Cardiac septum (tissue), 1 donor: Measurements from ENCODE around the gene SH3GLB2. TPM values are rescaled to one million over a fixed set of nuclear protein-coding genes. Genes with fewer than 3 reads are reported as not detected.

Experiments
- DNase-seq: peaks from one replicate; pipeline ENCODE4 v3.0.0-alpha.2; 2020; ENCODE audit warnings: low spot score
- intact Hi-C: fragments of 100-400 bp; cut with DNase I; formaldehyde crosslinking; loops from one replicate; pipeline ENCODE4 v1.14.0; 2022
- total RNA-seq: library from RNA; stranded (reverse); fragmentation: NEBNext Ultra II Directional; extraction: Animal tissue kit (Norgen Biotek cat#: 25700); gene quantifications from one replicate; pipeline ENCODE4 v1.2.1, GENCODE V29; 2021
- donor health status: DM: no; HTN: no; CAD: no.

The SH3GLB2 gene
- total RNA-seq, 1 donor from 2014 or later, result 40.6 TPM

DNA sequence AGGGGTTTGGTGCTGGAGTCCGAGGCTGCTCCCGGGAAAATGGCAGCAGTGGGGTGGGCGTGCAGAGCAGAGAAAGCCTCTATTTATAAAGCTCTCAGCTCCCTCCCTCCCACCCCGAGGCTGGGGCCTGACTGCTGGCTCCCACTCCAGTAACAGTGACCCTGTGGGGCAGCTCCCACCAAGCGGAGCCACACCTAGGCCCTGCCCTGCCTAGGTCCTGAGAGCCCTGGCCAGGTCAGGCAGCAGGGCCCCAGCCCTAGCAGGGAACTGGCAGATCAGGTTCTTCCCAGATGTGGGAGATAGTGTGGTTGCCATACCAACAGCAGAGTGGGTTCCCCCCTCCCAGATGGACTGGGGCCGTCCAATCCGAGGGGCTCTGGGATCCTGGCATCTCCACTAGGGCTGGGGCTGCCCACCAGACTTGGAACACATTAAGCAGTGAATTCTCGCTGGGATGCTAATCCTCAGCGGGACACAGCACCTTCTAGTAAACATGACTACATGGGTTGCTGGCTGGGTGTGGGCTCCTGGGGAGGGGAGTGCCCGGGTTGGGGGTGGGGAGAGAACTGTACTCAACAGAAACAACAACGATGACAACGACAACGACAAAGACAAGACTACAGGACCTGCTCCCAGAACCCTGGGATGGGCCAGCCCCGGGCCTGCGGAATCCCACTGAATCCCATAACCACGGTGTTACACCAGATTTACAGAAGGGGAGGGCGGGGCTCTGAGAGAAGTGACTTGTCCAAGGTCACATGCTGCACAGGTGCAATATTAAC, 1.5 kb downstream of the SH3GLB2 start:
- intact Hi-C loops, result no loop called here
- DNase-seq, result no peak

DNA sequence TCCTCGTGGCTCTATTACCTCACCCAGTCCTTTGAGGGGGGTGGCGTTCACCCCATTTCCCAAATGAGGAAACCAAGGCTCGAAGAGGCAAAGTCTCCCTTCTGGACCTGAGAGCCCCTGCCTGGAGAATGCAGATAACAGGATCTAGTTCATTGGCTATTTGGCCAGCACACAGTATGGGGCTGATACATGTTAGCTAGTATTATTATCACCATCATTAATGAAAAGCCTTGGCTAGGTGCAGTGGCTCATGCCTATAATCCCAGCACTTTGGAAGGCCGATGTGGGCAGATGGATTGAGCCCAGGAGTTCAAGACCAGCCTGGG, 4.3 kb downstream of the SH3GLB2 start:
- DNase-seq, result no peak
- intact Hi-C loops, result no loop called here

DNA sequence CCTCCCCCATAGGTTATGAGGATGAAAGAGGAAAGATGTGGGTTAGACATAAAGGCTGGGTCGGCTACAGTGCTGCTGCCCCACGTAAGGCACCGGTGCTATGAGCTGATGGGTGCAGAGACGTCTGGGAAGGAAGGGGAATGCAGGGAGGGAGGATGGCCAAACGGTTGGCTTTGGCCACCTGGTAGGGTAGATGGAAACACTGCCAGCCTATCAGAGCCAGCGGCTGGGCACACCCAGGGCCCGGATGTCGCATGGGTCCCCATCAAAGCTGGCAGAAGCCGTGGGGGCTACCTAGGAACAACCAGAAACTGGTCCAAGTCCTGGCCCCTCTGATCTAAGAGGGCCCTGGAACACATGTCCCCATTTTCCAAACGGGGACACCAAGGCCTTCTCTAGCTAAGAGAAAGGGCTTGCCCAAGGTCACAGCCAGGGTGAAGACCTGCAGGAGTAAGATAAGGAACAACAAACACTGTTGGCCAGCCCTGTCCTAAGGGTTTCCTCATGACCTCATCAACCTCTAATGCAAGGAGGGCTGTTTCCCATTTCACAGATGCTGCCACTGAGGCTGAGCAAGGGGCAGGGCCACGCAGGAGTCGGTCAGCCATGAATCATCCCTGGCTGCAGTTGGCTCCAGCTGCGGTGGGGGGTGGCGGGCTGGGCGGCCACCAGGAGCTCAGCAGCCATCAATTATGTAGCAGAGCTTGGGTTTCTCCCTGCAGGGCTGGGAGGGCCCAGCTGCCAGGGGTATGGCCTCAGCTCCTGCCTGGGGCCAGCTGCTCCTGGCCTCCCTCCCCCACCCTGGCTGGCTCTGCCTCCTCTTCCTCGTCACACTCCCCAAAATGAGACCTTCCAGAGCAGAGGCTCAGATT, 4.9 kb downstream of the SH3GLB2 start:
- no peak for DNase-seq
- intact Hi-C loops, result no loop called here

DNA sequence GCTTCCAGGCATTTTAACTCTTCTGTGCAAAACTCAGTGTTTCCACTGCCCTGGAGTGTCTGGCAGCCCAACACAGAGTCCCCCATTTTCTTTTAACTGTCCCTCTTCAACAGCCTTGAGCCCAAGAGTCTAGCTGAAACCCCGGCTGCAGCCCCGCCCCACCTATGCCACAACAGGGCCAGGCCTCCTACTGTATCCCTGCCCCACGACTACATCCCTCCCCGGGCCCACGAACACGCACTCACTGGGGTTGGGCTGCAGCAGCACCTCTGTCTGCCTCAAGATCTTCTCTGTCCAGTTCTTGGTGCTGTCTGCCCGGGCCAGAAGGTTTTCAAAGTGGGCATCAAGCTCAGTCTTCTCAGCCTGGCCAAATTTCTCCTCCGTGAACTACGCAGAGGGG, 6.1 kb downstream of the SH3GLB2 start:
- intact Hi-C loops, result no loop called here
- DNase-seq, result no peak

DNA sequence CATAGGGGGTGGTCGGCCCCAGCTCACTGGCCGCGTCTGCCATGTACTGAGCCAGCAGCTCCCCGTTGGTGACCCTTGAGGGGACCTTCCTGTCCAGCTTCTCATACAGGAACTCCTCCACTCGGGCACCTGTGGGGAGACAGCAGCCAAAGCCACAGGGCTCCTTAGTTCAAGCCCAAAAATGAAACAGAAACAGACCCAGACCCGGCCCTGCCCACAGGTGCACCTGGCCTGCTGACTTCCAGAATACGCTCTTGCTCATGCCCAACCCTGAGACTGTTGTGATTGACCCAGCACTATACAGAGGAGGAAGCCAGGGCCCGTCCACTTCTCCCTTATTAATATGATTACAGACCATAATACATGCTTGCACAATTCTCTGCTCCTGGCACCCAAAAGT, 7.0 kb downstream of the SH3GLB2 start:
- no peak for DNase-seq
- intact Hi-C loops, result no loop called here

DNA sequence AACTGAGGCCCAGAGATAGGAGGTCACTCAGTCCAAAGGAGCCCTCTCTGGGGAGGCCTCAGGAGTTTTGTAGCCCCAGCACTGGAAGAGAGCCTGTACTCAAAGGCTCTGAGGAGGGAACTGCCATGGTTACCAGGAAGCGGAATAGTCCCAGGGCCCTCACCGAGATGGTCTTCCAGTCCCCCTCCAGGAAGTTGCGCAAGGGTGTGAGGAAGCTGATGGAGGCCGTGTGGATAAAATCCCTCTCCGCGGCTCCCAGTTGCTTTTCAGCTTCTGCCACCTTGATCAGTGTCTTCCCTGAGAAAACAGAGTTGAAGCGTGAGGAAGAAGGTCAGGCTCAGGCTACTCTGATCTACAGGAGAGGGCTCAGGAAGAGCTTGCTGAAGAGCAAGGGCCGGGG, 13.5 kb downstream of the SH3GLB2 start:
- intact Hi-C loops, result no loop called here
- DNase-seq, result no peak

DNA sequence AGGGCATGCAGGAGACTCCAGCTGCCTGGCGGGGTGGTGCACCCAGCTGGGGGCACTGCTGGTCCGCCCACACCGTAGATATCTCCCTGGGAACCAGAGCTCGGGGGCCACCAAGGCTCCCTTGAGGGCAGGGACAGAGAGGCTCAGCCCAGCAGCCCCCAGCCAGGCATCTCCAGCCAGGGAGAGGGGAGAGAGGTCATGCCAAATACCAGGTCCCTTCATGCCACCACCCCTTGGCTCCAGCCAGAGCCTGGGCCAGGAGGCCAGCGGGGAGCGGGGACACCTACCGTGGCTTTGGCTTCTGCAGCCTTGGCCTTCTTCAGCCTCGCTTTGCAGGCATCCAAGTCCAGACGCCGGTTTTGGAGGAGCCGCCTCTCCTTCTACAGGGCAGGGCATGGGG, 14.0 kb downstream of the SH3GLB2 start:
- intact Hi-C loops, result no loop called here
- no peak for DNase-seq

DNA sequence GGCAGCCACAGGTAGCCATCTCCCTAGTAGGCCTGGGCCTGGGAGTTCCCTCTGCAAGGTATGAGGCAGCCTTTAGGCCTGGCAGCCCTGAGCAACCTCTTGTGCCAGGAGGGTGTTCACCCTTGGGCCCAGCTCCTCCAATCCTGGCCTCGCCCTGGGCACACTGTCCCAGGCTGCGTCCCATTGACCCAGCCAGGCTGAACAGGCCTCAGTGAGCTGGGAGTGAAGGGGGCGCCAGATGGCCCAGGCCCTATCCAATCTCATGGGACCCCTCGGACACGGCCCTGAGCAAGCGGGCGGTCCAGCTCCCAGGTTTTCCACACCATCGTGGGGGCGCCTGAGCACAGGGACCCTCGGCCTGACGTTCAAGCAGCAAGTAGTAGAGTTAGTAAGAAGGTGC, 14.5 kb downstream of the SH3GLB2 start:
- DNase-seq, result no peak
- intact Hi-C loops, result no loop called here

DNA sequence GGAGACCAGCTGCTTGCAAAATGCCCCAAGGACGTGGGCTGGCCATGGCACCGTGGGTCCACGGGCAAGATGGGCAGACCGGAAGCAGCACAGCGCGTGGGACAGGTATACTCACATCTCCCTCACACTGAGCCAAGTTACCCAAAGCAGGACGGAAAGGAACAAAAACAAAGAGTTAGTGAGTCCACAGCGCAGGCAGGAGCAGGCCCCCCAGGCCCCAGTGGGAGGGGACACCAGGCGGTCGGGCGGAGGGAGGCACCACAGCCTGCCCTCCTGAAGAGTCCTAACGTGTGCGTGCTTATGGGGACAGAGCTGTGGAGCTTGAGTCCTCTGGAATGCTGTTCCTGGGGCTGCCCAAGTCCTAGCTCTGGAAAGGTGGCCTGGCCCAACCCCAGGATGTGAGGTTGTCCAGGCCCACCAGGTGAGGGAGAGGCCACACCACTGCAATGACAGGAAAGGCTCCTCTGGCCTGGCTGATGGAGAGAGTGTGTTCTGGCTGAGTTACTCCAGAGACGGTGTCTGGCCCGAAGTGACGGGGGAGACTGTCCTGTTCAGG, 15.2 kb downstream of the SH3GLB2 start:
- DNase-seq, result no peak
- intact Hi-C loops, result no loop called here

DNA sequence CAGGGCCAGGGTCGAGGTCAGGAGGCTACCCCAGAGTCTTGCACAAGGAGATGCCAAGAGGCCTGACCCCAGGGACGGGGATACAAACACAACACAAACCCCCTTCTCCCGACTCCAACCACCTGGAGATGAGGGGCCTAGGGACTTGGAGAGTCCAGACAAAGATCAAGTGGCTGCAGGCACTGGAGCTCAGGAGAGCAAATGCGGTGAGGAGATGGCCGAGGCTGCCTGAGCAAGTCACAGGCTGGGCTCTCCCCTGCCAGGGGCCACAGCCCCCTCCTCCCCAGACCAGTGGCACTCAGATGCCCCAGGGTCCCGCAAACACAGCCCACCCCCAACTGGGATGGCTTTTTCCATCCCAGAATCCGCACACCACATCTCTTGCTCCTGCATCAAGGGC, 15.8 kb downstream of the SH3GLB2 start:
- DNase-seq, result no peak
- intact Hi-C loops, result no loop called here

DNA sequence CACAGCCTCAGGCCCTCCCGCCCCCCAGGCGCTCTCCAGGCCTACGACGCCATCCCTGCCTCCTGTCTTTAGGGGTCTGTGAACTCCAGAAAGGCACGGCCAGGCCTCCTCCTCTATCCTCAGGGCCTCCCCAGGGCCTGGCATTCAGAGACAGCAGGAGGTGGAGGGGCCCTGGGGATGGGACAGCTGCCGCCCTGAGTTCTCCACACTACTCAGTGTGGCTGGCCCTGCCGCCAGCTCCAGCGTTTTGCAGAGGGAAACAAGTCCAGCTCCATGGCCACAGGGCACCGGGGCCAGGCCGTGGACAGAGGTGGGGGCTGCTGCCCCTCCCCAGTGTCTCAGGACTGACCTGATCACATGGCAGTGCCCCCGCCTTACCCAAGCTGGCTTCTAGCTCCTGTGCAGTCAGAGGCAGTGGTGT, 16.4 kb downstream of the SH3GLB2 start:
- no peak for DNase-seq
- intact Hi-C loops, result no loop called here

DNA sequence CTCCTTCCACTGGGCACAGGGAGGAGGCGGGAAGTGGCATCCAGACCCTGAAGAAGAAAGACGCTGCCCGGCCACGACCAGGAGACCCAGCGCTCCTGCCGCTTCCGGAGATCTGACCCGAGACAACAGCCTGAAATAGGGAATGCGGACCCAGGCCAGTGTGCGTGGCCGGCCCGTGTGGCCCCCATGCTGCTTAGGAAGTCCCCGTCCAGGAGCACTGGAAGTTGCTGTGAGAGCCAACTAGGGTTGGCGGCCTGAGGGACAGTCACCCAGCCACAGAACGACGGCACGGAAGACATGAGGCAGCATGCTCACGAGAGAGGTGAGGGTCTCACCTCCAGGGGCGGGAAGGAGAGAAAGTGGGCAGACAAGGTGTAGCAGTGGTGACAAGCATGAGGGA, 17.0 kb downstream of the SH3GLB2 start:
- intact Hi-C loops, result no loop called here
- no peak for DNase-seq

DNA sequence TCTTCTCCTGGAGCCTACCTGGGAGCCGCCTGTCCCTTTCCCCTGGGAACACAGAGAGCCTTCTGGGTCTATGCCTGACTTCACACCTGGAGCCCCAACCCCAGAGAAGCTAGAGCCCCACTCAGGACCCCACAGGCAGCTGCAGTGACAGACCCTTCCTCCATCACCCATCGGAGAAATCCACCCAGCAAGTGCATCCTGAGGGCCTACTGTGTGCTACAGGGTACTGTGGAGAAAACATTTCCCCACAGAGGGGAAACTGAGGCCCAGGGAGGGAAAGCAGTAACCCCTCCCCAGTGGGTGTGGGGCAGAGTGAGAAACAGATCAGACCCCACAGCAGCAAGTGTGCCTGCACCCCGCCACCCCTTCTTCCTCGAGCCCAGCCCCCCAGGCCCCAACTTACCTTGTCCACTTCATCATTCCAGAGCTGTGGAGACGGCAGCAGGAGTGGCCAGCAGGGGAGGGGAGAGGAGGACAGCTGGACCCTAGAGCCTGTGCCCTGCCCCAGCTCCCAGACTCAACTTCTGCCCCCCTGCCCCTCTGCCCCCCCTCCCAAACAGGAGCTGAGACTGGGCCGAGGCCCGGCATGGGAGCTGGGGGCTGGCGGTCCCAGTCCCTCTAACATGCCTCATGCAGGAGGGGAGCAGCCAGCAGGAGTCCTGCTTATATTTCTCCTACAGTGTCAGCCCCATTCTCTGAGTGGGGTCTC, 17.7 kb downstream of the SH3GLB2 start:
- intact Hi-C loops, result no loop called here
- no peak for DNase-seq

DNA sequence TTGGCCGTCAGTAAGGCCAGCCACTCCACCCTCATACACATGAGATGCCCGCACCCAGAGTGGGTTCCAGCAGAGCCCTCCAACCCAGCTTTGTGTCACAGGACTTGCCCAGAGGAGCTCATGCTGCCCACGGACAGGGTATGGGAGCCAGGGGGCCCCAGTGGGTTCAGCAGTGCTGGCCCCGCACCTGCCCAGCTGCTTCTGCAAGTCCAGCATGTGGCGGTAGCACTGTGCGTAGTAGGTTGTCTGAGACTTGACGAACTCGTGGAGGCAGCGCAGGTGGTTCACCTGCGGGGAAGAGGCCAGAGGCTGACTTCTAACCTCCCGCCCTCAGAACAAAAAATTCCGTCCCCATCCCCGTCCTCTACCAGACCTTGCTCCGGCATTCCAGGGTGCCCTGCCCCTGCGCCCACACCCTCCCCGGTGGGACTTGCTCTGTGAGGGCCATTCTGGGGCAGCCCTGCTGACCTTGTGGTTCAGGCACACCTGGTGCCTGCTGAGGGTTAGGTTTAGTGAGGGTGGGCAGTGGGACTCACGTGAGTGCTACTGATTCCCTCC, 18.5 kb downstream of the SH3GLB2 start:
- intact Hi-C loops, result loop anchor here (5.0 kb wide), 1 partner anchor 62 kb away; the partner anchor contains the start of genes DOLK and NUP188
- DNase-seq, result no peak

DNA sequence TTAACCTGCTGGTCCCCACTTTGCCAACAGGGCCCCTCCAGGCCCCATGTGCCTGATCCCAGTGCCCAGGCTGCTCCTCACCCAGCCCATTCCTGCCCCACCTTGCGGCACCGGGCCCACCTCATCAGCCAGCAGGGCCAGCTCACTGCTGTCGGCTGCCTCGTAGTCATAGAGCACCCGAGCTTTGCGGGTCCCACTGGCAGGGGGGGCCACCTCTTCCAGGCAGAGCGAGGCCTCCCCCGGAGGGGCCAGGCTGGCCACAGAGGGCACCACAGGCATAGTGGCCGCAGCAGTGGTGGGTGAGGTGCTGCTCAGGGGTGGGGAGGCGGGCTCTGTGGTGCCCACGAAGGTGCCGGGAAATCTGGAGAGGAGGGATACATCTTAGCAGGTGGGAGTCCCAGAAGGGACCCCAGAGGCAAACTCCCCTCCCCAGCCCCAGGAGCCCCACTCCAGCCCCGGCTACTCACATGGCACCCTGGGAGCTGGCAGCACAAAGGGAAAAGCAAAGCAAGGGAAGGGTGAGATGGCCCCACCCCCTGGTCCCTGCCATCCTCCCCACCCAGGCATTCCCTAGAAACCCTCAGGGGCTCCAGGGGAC, 19.0 kb downstream of the SH3GLB2 start:
- intact Hi-C loops, result loop anchor here (5.0 kb wide), 1 partner anchor 62 kb away; the partner anchor contains the start of genes DOLK and NUP188
- no peak for DNase-seq

DNA sequence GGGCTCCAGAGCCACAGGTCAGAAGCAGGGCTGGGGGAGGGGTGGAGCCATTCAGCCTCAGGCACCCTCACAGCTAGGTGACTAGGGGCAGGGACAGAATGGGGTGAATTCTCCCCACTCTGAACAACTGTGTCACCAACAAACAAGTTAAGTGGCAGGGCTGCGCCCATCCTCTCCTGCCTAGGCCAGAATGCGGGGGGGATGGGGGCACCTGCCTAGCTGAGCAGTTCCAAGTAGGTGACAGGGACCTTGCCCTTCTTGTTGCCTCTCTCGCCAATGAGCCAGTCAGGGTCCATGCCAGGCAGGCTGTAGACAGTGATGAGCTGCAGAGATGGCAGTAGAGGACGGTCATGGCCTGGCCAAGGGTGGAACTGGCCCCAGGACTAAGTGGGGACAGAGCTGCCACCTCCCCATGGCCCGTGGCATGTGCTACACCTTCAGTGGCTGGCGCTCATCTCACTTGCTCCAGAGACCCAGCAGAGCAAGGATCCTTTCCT, 19.6 kb downstream of the SH3GLB2 start:
- DNase-seq, result no peak
- intact Hi-C loops, result loop anchor here (5.0 kb wide), 1 partner anchor 61 kb away; the partner anchor contains the start of genes DOLK and NUP188

DNA sequence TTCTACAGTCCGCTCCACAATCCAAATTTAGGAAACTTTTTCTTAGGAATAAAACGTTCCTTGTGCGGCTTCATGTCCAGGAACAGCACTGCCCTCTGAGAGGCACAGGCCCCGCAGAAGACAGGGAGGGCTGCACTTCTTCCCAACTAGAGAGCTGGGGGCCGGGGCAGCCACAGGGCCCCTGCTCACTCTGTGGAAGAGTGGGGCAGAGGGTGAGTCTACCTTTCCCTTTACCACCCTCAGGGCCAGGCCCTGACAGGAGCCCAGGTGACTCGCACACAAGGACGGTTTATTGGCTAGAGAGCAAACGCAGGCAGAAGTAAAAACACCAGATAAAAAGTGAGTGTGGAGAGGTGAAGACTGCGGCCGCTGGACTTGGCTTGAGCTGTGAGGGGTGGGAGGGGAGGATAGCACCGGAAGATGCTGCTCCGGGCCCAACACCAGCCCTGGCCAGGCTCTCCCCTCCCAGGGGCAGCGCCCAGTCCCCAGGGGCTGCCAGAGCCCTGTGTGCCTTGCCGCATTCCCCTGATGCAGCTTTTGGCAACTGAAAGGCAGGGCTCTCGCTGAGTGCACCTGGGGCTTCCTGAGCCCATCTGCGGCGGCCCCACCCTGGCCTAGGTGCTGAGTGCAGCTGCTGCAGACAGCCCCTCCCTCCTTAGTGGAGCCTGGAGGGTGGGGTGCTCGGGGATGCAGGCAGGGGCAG, 20.2 kb downstream of the SH3GLB2 start:
- intact Hi-C loops, result loop anchor here (5.0 kb wide), 1 partner anchor 61 kb away; the partner anchor contains the start of genes DOLK and NUP188
- no peak for DNase-seq

DNA sequence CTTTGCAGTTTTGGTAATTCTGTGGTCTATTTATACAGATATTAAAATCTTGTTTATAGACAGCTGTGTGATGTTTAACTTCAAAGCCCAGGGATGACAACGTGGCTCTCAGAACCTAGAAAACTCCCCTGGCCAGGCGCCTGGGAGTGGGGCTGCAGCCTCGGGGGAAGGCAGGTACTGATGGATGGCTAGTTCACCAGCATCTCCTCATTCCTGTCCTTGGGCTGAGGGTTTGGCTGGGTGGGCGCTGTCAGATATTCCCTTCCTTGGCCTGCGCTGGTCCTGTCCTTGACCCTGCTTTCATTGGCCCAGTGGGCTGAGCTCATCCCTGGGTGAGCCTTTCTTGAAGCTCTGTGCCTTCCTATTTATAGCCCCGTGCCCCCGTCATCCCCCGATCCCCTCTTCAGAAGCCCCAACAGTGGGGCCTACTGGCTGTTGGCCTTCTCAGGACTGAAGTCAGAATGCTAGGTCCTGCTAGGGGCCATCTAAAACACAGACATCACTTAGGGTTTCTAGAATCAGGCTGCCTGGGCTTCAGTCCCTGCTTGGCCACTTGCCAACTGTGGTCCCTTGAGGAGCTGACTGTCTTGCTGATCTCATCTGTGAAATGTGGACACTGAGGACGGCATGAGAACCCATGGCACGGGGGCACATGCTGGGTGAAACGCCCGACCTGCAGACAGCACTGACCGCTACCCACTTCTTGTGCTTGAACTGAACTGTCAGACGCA, 20.9 kb downstream of the SH3GLB2 start:
- intact Hi-C loops, result loop anchor here (5.0 kb wide), 1 partner anchor 60 kb away; the partner anchor contains the start of genes DOLK and NUP188
- no peak for DNase-seq
